ENCODE data around the gene COL8A1. TPM values are rescaled to one million over a fixed set of nuclear protein-coding genes. Genes with fewer than 3 reads are reported as not detected.

COL8A1 gene
- total and polyA plus RNA-seq, 11 donors = 4.9 to 39.2 (median 21.1) TPM

DNA sequence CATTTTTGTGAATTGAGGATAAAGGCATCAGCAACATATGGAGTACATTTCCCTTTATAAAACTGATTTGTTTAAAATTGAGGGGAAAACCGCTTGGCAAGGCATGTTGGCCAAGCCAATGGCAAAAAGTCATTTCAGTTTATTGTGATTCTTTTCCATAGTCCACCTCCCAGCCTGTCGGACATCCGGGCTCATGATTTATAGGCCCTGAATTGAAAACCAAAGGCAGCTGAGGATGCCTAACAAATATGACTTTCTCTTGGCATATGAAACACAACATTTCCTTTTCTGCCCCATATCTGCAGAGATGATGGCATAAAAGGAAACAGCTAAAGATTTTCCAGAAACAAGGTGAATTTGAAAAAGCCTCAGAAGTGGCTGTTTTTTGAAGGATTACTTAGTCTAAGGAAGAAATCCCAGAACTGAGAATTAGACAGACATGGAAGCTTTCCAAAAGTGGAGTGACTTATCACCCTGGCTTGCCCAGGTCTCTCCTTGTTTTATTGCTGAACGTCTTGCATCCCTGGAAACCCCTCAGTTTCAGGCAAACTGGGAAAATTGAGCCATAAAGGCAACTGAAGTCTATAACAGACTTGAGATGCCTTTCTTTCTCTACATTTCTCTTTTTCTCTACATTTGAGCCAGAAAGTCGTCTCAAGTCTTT, 74.0 kb downstream of the COL8A1 start:
- Histone ChIP-seq H3K27me3 (no peaks in the 10 kb centered on the region), H3K27ac (peak overlapping the region in 2 of 12 donors; percentile 0 to 1), H3K4me1 (peaks cover 0 to 21% (median 0%) of the 10 kb centered on the region in 12 donors), H3K36me3 (peaks cover 0 to under 1% (median 0%) of the 10 kb centered on the region in 9 donors), H3K4me3 (no peak overlapping the region), H3K9me3 (no peaks in the 10 kb centered on the region)
- DNase-seq (no peak), ATAC-seq (no peak)
- intact Hi-C loops (cut with DNase I) = no loop called here
- TF ChIP-seq, protein P1, sequence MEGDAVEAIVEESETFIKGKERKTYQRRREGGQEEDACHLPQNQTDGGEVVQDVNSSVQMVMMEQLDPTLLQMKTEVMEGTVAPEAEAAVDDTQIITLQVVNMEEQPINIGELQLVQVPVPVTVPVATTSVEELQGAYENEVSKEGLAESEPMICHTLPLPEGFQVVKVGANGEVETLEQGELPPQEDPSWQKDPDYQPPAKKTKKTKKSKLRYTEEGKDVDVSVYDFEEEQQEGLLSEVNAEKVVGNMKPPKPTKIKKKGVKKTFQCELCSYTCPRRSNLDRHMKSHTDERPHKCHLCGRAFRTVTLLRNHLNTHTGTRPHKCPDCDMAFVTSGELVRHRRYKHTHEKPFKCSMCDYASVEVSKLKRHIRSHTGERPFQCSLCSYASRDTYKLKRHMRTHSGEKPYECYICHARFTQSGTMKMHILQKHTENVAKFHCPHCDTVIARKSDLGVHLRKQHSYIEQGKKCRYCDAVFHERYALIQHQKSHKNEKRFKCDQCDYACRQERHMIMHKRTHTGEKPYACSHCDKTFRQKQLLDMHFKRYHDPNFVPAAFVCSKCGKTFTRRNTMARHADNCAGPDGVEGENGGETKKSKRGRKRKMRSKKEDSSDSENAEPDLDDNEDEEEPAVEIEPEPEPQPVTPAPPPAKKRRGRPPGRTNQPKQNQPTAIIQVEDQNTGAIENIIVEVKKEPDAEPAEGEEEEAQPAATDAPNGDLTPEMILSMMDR (IDR thresholded peaks at IDR 0.05) = no peak
- no peak for TF ChIP-seq POLR2A (IDR thresholded peaks at IDR 0.05)
- WGBS, 4 donors = 80 to 89% (median 83%) methylated on average over 5 of the region's 5 CpGs

DNA sequence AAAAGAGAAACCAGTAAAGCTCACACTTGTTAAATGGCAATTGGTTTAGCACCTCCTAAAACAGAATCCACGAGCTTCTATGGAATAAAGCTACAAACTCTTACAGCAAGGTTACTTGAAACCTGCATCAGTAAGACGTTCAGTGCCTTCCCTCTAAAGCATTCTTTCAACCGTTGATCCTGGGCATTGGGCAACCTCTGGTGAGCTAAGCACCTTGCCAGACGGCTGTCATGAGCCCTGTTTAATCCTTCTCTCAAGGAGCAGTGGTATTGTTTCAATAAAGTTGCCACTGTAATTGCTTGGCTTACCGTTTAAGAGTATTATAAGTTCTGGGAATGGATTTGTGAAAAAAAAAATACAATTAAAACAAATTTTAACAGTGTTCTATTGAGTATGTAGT, 75.0 kb downstream of the COL8A1 start:
- 75 to 79% (median 79%) methylated on average over 5 of the region's 5 CpGs for WGBS, 4 donors
- no peak for TF ChIP-seq POLR2A (IDR thresholded peaks at IDR 0.05)
- TF ChIP-seq, protein P1 (IDR thresholded peaks at IDR 0.05) = no peak
- Histone ChIP-seq H3K27ac (no peak overlapping the region), H3K4me1 (peaks cover 0 to 18% (median 0%) of the 10 kb centered on the region in 12 donors), H3K9me3 (no peaks in the 10 kb centered on the region), H3K27me3 (no peaks in the 10 kb centered on the region), H3K4me3 (no peak overlapping the region), H3K36me3 (no peaks in the 10 kb centered on the region)
- intact Hi-C loops (cut with DNase I) = no loop called here
- ATAC-seq (no peak), DNase-seq (no peak)

DNA sequence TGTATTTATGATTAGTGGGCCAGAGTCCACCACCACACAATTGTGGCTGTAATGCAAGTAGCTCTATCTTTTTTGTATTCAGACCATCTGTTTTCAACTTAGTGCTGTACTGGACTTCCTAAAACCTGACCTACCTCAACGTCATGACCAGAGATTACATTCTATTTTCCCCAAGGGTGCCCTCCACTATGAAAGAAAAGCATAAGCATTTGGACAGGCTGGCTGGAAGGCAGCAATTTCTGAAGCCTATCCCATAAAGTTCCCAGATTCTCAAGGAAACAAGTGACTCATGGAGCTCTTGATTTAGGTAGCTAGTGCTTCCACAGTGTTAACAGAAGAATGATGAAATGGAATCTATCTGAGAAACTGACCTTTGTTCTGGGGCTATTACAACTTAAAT, 75.8 kb downstream of the COL8A1 start:
- H3K9me3 ChIP-seq = no peaks in the 10 kb centered on the region
- TF ChIP-seq, protein P1 (IDR thresholded peaks at IDR 0.05) = no peak
- TF ChIP-seq POLR2A (IDR thresholded peaks at IDR 0.05) = no peak
- DNase-seq = no peak
- peak; percentile 38 to 74 (median 46) for ATAC-seq
- intact Hi-C loops (cut with DNase I) = no loop called here
- no peak overlapping the region for H3K27ac ChIP-seq
- H3K4me1 ChIP-seq = peaks cover 0 to 13% (median 0%) of the 10 kb centered on the region in 12 donors
- no peaks in the 10 kb centered on the region for H3K27me3 ChIP-seq
- no peaks in the 10 kb centered on the region for H3K36me3 ChIP-seq
- WGBS, 4 donors = 45 to 65% (median 60%) methylated on average over 1 of the region's 1 CpG
- no peak overlapping the region for H3K4me3 ChIP-seq

DNA sequence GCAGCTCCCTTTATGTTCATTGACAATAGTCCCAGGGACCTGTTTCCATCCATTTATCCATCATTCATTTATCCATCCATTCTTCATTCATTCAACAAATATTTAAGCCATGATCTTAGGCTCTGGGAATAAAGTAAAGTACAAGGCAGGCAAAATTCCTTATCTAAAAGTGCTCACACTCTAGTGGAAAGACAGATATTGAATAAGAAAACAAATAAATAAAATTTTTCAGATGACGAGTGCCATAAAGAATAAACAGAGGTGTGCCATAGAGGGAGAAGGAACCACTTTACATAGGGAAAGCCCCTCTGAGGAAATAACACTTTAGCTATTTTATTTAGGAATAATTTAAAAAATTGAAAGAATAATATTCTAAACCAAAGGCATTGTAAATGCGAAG, 76.2 kb downstream of the COL8A1 start:
- Histone ChIP-seq H3K36me3 (no peaks in the 10 kb centered on the region), H3K4me1 (peaks cover 0 to 12% (median 0%) of the 10 kb centered on the region in 12 donors), H3K27me3 (no peaks in the 10 kb centered on the region), H3K9me3 (no peaks in the 10 kb centered on the region), H3K27ac (no peak overlapping the region), H3K4me3 (no peak overlapping the region)
- WGBS, 4 donors = 86 to 94% (median 91%) methylated on average over 2 of the region's 2 CpGs
- DNase-seq = no peak
- intact Hi-C loops (cut with DNase I) = no loop called here
- no peak for TF ChIP-seq POLR2A (IDR thresholded peaks at IDR 0.05)
- TF ChIP-seq, protein P1 (IDR thresholded peaks at IDR 0.05) = no peak
- no peak for ATAC-seq
